ENCODE results near the gene PAQR9.

GRCh38 chr3:142944342-142944741 is 19.1 kb downstream of the PAQR9 start:
- TF ChIP-seq, protein P1, sequence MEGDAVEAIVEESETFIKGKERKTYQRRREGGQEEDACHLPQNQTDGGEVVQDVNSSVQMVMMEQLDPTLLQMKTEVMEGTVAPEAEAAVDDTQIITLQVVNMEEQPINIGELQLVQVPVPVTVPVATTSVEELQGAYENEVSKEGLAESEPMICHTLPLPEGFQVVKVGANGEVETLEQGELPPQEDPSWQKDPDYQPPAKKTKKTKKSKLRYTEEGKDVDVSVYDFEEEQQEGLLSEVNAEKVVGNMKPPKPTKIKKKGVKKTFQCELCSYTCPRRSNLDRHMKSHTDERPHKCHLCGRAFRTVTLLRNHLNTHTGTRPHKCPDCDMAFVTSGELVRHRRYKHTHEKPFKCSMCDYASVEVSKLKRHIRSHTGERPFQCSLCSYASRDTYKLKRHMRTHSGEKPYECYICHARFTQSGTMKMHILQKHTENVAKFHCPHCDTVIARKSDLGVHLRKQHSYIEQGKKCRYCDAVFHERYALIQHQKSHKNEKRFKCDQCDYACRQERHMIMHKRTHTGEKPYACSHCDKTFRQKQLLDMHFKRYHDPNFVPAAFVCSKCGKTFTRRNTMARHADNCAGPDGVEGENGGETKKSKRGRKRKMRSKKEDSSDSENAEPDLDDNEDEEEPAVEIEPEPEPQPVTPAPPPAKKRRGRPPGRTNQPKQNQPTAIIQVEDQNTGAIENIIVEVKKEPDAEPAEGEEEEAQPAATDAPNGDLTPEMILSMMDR (IDR thresholded peaks at IDR 0.05; ENCODE audit: low read length), result no peak
- TF ChIP-seq EZH2 (IDR thresholded peaks at IDR 0.05; ENCODE audit: borderline replicate concordance, low read length), result no peak
